Stimulated activated naive B cell treated with anti-CD40 and anti-IgM and Interleukin-4, amounts not matched to agents 10 μg/mL and 1 μg/mL and 100 μg/mL, for 72 hours (primary cell): ENCODE data around the gene PPFIA1.

ENCODE experiments used
- ATAC-seq, 2 donors: fragments of 150-1000 bp; cut with Tn5 transposase; replicated peaks; 2 replicates each; pipeline ENCODE4 v1.10.0; 2021; ENCODE audit warnings: moderate library complexity in 1 of 2
- DNase-seq: peaks from one replicate; pipeline ENCODE4 v3.0.0; 2021
- H3K27ac Mint-ChIP-seq: one replicate; pipeline ENCODE4 v1.8.0; 2022; ENCODE audit warnings: mild to moderate bottlenecking, mixed read lengths
- H3K27me3 Mint-ChIP-seq, 2 donors: one replicate each; pipeline ENCODE4 v1.8.0; 2022; ENCODE audit warnings: mixed read lengths in 2 of 2
- H3K36me3 Mint-ChIP-seq, 2 donors: one replicate each; pipeline ENCODE4 v1.8.0; 2022; ENCODE audit warnings: mixed read lengths in 2 of 2, mild to moderate bottlenecking in 1 of 2
- H3K4me1 Mint-ChIP-seq, 2 donors: one replicate each; pipeline ENCODE4 v1.8.0; 2022; ENCODE audit warnings: mixed read lengths in 2 of 2, mild to moderate bottlenecking in 1 of 2
- H3K4me3 Mint-ChIP-seq, 2 donors: one replicate each; pipeline ENCODE4 v1.8.0; 2022; ENCODE audit warnings: mild to moderate bottlenecking in 2 of 2, mixed read lengths in 2 of 2, moderate library complexity in 1 of 2
- H3K9me3 Mint-ChIP-seq, 2 donors: one replicate each; pipeline ENCODE4 v1.8.0; 2022; ENCODE audit warnings: mixed read lengths in 2 of 2, mild to moderate bottlenecking in 1 of 2

Gene PPFIA1

DNA sequence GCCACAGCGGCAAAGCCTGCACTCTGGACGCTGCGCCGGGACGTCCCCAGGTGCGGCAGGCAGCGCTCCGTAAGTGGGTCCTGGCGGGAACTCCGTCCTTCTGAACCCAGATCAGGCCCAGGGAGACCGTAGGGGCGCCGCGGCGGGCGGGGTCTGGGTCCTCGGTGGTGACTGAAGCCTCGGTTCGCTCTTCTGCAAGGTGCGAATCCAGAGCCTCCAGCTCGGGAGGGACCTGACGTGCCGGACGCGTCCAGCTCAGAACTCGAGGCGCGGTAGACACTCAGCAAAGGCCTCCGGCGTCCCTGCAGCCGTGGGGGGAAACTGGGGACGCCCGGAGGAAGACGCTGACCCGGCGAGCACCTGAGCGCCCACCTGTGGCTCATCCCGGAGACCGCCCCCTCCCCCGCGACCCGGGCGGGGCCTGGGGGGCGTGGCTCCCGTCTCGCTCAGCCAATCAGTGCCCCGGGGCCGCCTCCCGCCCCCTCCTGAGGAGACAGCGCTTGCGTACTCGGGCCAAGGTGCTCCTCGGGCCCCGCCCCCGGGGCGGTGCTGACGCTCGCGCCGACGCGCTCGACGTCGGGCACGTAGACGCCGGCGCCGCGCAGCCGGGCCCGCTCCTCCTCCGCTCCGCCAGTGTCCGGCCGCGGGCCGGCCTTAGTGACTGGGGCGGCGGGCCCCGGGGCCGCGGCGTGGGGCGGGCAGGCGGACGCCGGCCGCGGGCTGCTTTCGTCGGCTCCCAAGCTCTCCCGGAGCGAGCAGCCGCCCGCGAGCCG lies at the start of gene PPFIA1:
TSS of gene PPFIA1 (plus strand) at position 587 of the 773 bp plus-strand sequence. CDS start 1,483 bp downstream, outside the sequence.
- ATAC-seq (peak; percentile 94 to 95), DNase-seq (peak; percentile 92)
- H3K27me3 Mint-ChIP-seq, result peaks cover 15 to 32% of the 10 kb centered on the region in 2 donors
- no peaks in the 10 kb centered on the region for H3K9me3 Mint-ChIP-seq
- peaks cover 6 to 17% of the 10 kb centered on the region in 2 donors for H3K36me3 Mint-ChIP-seq
- H3K4me1 Mint-ChIP-seq, result peaks cover 14 to 36% of the 10 kb centered on the region in 2 donors
- peak within 1 kb of the TSS; percentile 87 for H3K27ac Mint-ChIP-seq
- peak within 1 kb of the TSS; percentile 88 to 90 for H3K4me3 Mint-ChIP-seq

DNA sequence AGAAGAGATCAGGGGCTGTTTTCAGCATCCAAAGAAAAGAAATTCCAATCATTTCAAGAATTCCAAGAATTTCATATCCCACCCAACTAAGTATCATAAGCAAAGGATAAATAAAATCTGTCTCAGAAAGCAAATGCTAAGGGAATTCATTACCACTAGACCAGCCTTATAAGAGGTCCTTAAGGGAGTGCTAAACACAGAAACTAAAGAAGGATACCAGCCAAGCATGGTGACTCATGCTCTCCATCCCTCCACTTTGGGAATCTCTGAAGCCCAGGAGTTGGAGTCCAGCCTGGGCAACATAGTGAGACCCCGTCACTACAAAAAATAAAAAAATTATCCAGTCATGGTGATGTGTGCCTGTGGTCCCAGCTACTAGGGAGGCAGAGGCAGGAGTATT lies 49.6 kb upstream of the PPFIA1 start:
- DNase-seq (no peak), ATAC-seq (no peak)
- Mint-ChIP-seq H3K4me3 (no peak overlapping the region), H3K27ac (no peak overlapping the region), H3K27me3 (peaks cover 0 to 26% of the 10 kb centered on the region in 2 donors), H3K36me3 (no peaks in the 10 kb centered on the region), H3K9me3 (no peaks in the 10 kb centered on the region), H3K4me1 (no peaks in the 10 kb centered on the region)

DNA sequence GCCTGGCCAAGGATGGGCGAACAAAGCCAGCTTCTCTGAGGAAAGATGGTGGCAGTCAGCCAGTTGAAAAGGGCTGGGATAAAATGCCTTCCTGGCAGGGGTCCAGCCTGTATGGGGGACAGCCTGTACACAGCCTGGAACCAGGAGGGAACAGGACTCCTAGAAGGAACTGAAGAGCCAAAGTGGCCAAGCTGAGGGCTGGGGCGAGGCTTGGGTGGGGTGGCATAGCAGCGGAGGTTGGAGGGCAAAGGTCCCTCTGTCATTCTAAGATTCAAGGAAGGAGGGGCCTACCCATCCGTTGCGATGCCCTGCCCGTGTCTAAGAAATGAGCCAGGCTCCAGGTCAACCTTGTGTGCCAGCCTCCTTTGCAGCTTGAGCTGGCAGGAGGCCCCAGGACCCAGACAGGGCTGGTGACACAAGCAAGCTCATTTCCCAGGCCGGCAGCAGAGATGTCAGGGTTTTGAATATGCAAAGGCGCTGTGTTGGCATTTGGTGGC lies 44.8 kb upstream of the PPFIA1 start:
- Mint-ChIP-seq H3K4me1 (no peaks in the 10 kb centered on the region), H3K36me3 (no peaks in the 10 kb centered on the region), H3K9me3 (no peaks in the 10 kb centered on the region), H3K27me3 (no peaks in the 10 kb centered on the region), H3K4me3 (no peak overlapping the region), H3K27ac (no peak overlapping the region)
- DNase-seq, result no peak
- ATAC-seq, result no peak

DNA sequence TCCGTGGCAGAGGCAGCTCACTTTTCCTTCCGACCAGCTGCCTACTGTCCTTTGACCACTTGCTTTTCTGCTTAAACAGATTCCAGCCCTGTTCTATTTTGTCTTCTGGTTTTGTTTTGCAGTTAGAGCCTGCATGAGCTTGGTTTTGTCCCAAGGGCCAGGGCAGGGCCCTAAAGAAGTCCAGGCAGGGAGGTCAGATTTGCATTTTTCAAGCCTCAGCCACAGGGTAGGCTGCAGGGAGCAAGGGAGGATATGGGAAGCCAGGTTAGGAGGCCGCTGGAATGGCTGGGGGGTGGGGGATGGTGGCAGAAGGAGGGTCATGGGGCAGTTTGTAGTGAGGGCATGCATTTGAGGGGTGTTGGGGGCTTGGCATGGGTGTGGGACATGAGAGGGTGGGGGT lies 44.3 kb upstream of the PPFIA1 start:
- no peak overlapping the region for H3K4me3 Mint-ChIP-seq
- no peak for DNase-seq
- no peaks in the 10 kb centered on the region for H3K4me1 Mint-ChIP-seq
- no peak overlapping the region for H3K27ac Mint-ChIP-seq
- no peaks in the 10 kb centered on the region for H3K36me3 Mint-ChIP-seq
- no peaks in the 10 kb centered on the region for H3K9me3 Mint-ChIP-seq
- no peak for ATAC-seq
- H3K27me3 Mint-ChIP-seq, result no peaks in the 10 kb centered on the region

DNA sequence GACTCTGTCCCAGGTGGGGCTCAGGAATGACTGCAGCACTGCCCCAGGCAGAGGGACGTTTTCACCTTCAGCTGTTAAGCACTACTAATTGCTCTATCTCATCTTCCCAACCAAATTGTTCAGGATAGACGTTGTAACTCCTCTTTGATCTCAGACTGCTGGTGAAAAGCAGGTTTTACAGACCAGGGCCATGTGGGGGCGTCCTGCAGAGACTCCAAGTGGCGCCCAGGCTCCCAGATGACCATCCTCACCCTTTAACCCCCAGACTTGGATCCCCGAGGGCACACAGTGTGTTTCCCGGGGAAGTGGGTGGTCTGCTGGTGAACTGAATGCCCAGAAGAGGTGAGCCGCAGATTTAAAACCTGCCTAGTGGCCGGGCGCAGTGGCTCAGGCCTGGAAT lies 43.5 kb upstream of the PPFIA1 start:
- Mint-ChIP-seq H3K4me3 (no peak overlapping the region), H3K27me3 (no peaks in the 10 kb centered on the region), H3K4me1 (no peaks in the 10 kb centered on the region), H3K27ac (no peak overlapping the region), H3K36me3 (no peaks in the 10 kb centered on the region), H3K9me3 (no peaks in the 10 kb centered on the region)
- DNase-seq (no peak), ATAC-seq (no peak)

DNA sequence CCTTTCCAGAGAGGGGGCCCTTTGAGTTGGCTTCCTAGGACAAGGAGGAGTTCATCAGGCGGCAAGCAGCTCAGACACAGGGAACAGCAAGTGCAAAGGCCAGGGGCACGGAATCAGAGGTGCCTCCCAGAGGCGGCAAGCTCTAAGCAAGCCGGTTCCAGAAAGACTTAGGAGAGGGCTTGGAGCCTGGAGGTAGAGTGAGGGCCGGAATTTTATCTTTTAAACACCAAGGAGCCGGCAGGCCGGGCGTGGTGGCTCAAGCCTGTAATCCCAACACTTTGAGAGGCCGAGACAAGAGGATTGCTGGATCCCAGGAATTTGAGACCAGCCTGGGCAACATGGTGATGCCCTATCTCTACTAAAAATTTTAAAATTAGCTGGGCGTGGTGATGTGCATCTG lies 40.8 kb upstream of the PPFIA1 start:
- no peak overlapping the region for H3K4me3 Mint-ChIP-seq
- H3K36me3 Mint-ChIP-seq, result no peaks in the 10 kb centered on the region
- H3K9me3 Mint-ChIP-seq, result no peaks in the 10 kb centered on the region
- H3K27ac Mint-ChIP-seq, result no peak overlapping the region
- no peak for ATAC-seq
- DNase-seq, result no peak
- H3K27me3 Mint-ChIP-seq, result peaks cover 8 to 9% of the 10 kb centered on the region in 2 donors
- no peaks in the 10 kb centered on the region for H3K4me1 Mint-ChIP-seq

DNA sequence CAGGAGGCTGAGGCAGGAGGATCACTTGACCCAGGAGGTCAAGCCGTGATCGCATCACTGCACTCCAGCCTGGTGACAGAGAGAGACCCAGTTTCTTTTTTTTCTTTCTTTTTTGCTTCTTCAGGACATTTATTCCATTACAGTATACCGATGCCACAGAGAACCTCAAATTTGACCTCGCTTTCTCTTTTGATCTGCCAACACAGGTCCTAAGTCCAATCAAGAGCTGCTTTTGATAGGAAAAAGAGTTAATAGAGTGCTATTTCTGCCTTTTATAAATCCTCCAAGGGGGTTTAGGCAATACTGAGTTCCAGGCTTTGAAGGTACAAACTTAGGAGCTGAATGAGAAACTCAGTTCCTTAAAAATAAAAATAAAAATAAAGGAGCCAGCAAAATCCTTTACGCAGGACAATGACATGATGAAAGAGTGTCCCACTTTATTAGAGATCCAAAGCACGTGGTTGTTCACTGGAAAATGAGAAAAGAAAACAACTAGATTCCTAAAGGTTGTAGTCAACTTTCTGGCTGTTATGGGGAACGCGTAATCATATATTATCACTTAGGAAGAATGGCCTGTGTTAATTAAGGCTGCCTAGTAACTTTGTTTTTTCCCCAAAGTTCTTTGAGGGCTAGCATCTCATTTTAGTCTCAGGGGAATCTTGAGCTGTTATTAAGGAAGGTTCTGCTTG lies 40.2 kb upstream of the PPFIA1 start:
- Mint-ChIP-seq H3K27me3 (peaks cover 8 to 9% of the 10 kb centered on the region in 2 donors), H3K27ac (no peak overlapping the region), H3K36me3 (no peaks in the 10 kb centered on the region), H3K4me1 (no peaks in the 10 kb centered on the region), H3K9me3 (no peaks in the 10 kb centered on the region), H3K4me3 (no peak overlapping the region)
- no peak for ATAC-seq
- DNase-seq, result no peak

DNA sequence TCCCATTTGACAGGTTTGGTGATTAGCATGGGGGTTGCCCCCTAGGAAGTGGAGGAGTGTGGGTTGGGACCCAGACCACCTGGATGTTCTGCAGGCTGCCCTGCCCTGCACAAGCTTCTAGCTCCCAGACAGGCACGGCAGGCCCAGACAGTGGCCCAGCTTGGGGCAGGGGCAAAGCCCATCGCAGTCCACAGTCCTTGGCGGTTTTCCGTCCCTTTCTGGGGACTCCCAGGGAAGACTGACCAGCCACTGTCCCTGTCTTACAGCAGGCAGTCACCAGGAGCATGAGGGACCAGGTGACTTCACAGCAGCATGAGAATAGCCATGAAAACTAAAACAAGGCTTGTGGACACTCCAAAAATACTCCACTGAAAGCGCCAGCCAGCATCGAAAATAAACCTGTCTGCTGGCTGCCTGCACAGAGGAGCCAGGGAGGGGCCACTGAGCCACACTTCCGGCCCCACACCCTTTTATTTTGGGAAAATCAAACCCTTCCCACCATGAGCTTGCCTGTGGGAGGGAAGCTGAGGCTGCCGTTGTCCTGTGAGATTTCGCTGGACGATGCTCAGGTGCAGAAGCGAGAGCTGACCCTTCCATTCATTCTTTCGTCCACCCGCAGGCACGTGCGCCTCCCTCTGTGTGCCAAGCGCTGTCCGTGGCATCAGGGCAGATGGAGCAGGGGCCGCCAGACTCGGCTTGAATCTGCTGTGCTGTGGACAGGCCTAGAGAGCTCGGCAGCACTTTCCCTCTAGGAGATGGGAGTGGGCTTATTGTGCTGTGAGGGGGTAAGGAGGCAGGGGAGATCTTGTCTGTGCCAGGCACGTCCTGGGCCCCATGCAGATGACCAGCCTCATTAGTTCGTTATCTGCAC lies 39.4 kb upstream of the PPFIA1 start:
- peaks cover 8 to 9% of the 10 kb centered on the region in 2 donors for H3K27me3 Mint-ChIP-seq
- H3K4me3 Mint-ChIP-seq, result no peak overlapping the region
- no peaks in the 10 kb centered on the region for H3K4me1 Mint-ChIP-seq
- H3K27ac Mint-ChIP-seq, result no peak overlapping the region
- no peak for DNase-seq
- ATAC-seq, result no peak
- H3K9me3 Mint-ChIP-seq, result no peaks in the 10 kb centered on the region
- no peaks in the 10 kb centered on the region for H3K36me3 Mint-ChIP-seq

DNA sequence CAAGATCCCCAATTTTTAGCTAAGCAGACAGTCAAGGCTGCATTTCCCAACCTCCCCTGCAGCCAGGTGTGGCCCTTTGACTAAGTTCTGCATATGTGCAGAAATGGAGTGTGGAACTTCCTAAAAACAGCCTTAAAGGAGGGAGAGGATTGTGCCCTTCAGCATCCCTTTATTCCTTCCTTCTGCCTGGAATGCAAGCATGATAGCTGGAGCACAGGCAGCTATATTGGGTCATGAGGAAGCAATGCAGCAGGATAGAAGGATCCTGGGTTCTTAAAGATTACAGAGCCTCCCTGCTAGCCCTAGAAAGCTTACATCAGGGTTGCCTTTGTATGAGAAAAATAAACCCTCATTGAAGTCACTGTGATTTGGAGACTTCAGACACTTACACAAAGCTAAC lies 37.5 kb upstream of the PPFIA1 start:
- Mint-ChIP-seq H3K4me3 (no peak overlapping the region), H3K4me1 (no peaks in the 10 kb centered on the region), H3K36me3 (no peaks in the 10 kb centered on the region), H3K27ac (no peak overlapping the region), H3K27me3 (peaks cover 12 to 17% of the 10 kb centered on the region in 2 donors), H3K9me3 (no peaks in the 10 kb centered on the region)
- ATAC-seq (no peak), DNase-seq (no peak)

DNA sequence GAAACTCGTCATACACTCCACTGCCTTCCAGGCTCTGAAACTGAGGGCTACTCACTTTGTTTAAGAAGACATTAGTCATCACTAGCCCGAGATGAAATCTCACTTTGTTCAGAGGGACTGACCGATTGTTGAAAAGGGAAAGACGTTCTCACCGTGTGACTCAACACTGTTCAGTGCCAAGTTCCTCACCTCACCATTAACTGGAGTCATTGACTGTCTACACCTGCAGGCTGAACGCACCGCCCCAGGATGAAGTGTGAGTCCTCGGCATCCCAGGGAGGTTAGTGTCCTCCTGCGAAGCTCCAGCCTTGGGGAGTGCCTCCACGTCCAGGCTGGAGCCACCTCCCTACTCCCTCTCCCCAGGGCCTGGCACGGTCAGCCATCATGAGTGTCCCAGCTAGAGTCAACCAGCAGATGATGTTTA lies 37.0 kb upstream of the PPFIA1 start:
- Mint-ChIP-seq H3K27ac (no peak overlapping the region), H3K4me1 (no peaks in the 10 kb centered on the region), H3K9me3 (no peaks in the 10 kb centered on the region), H3K27me3 (peaks cover 12 to 18% of the 10 kb centered on the region in 2 donors), H3K36me3 (no peaks in the 10 kb centered on the region), H3K4me3 (no peak overlapping the region)
- ATAC-seq (peak in 1 of 2 donors; percentile 23), DNase-seq (no peak)

DNA sequence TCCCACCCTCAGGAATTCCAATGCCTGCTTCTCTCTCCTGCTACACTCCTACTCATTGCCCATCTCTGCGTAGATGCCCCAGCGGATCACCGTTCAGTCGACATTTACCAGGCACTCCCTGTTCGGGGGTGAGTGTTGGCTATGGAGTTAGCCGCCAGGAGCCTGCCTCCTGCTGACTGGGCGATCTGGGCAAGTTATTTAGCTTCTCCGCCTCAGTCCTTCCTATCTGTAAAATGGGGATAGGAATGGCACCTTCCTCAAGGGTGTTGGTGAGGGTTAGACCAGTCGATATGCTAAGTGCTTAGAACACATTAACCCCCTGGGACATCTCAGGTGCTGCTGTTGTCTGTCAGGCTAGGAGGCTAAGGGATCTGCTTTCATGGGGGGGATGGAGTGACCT lies 36.5 kb upstream of the PPFIA1 start:
- Mint-ChIP-seq H3K27me3 (peaks cover 14 to 18% of the 10 kb centered on the region in 2 donors), H3K36me3 (no peaks in the 10 kb centered on the region), H3K4me3 (no peak overlapping the region), H3K4me1 (no peaks in the 10 kb centered on the region), H3K9me3 (no peaks in the 10 kb centered on the region), H3K27ac (no peak overlapping the region)
- no peak for DNase-seq
- no peak for ATAC-seq

DNA sequence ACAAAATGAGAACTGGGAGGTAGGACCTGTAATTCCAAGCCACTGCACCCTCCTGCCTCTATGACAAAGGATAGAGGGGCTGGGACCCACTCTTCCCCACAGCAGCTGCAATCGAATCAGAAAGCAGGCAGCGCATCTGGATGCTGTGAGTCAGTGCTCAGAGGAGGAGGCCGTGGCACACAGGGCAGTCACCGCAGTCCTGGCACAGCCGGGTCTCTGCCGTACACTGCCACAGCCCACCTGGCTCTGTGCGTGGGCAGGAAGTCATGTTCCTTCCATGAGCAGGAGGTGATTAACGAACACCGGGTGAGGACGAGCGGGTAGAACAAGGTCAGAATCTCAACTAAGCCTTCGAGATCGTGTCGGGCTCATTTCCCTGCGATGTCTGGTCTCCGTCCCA lies 30.2 kb upstream of the PPFIA1 start:
- no peak for ATAC-seq
- H3K27ac Mint-ChIP-seq, result no peak overlapping the region
- peaks cover 34 to 40% of the 10 kb centered on the region in 2 donors for H3K27me3 Mint-ChIP-seq
- no peaks in the 10 kb centered on the region for H3K36me3 Mint-ChIP-seq
- H3K4me1 Mint-ChIP-seq, result no peaks in the 10 kb centered on the region
- H3K4me3 Mint-ChIP-seq, result no peak overlapping the region
- no peaks in the 10 kb centered on the region for H3K9me3 Mint-ChIP-seq
- no peak for DNase-seq

DNA sequence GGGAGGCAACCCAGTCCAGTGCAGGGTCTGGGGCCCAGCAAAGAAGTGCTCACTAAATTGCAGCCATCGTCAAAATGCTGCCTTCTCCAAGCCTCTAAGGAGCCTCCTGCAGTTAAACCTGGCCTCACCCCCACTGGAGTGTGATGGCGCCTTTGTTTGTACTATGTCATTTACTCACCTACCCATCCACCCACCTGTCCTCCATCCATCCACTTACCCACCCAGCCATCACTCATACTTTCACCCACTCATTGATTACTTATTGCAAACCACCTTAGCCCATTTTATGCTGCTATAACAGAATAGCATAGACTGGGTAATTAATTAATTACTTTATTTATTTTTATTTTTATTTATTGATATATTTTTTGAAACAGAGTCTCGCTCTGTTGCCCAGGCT lies 28.8 kb upstream of the PPFIA1 start:
- H3K4me1 Mint-ChIP-seq, result no peaks in the 10 kb centered on the region
- DNase-seq (no peak), ATAC-seq (no peak)
- H3K36me3 Mint-ChIP-seq, result no peaks in the 10 kb centered on the region
- H3K27me3 Mint-ChIP-seq, result peaks cover 34 to 40% of the 10 kb centered on the region in 2 donors
- H3K4me3 Mint-ChIP-seq, result no peak overlapping the region
- H3K27ac Mint-ChIP-seq, result no peak overlapping the region
- no peaks in the 10 kb centered on the region for H3K9me3 Mint-ChIP-seq

DNA sequence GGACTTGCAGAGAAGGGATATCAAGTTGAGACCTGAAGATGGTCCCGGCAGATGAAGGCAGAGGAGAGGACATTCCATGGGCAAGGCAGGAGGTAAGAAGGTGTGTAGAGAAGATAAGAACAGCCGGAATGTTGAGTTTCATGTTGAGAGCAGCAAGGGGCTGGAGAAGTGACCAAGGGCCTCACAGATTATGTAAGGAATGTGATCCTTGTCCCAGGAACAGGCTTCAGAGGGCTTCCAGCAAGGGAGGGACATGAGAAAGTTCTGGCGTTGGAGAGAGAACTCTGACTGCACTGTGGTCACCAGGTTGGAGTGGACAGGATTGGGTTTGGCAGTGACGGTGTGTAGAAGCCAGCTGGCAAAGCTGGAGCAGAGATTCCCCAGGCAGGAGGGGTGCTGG lies 27.6 kb upstream of the PPFIA1 start:
- ATAC-seq, result no peak
- no peak overlapping the region for H3K4me3 Mint-ChIP-seq

More for the DNA sequence above, 27.6 kb upstream of the PPFIA1 start:
- peaks cover 3 to 4% of the 10 kb centered on the region in 2 donors for H3K9me3 Mint-ChIP-seq
- no peaks in the 10 kb centered on the region for H3K36me3 Mint-ChIP-seq
- peaks cover 31 to 37% of the 10 kb centered on the region in 2 donors for H3K27me3 Mint-ChIP-seq
- no peak for DNase-seq
- H3K4me1 Mint-ChIP-seq, result peaks cover 0 to 2% of the 10 kb centered on the region in 2 donors
- no peak overlapping the region for H3K27ac Mint-ChIP-seq
